Adrenal gland (tissue), 12 donors: ENCODE measurements around the gene RBM19. TPM values are rescaled to one million over a fixed set of nuclear protein-coding genes. Genes with fewer than 3 reads are reported as not detected.

Experiments
- DNase-seq, 7 donors: peaks; one replicate each; pipeline ENCODE4 v3.0.0-alpha.2; 2019 to 2020
- H3K27ac ChIP-seq, 5 donors: fragments of 200-600 bp; sonication (generic) in 4 of 5; 1 replicate in 3 of 5; 2 replicates in 2 of 5; pipeline versions ENCODE4 v1.5.1 to v1.8.0; 2016 to 2020; ENCODE audit warnings: mild to moderate bottlenecking in 1 of 5
- H3K27me3 ChIP-seq: fragments of 200-600 bp; 2 replicates; pipeline ENCODE4 v1.8.0; 2021
- H3K36me3 ChIP-seq, 2 donors: fragments of 200-600 bp; replicated peaks in 1 of 2; 1 replicate in 1 of 2; 2 replicates in 1 of 2; pipeline versions ENCODE4 v1.5.1 to v1.8.0; 2018 to 2022
- H3K4me1 ChIP-seq, 2 donors: fragments of 200-600 bp; replicated peaks in 1 of 2; 1 replicate in 1 of 2; 2 replicates in 1 of 2; pipeline versions ENCODE4 v1.5.1 to v1.8.0; 2018 to 2021
- H3K4me3 ChIP-seq, 4 donors: fragments of 200-600 bp; sonication (generic) in 3 of 4; one replicate each; pipeline ENCODE4 v1.5.1; 2016 to 2018
- H3K9me3 ChIP-seq, 3 donors: fragments of 200-600 bp; sonication (generic) in 1 of 3; replicated peaks in 1 of 3; 1 replicate in 2 of 3; 2 replicates in 1 of 3; pipeline versions ENCODE4 v1.5.1 to v1.8.0; 2016 to 2021
- POLR2A ChIP-seq, 2 donors: fragments of 450-650 bp; IDR thresholded peaks; one replicate each; pipeline ENCODE4 v1.6.1; 2017; ENCODE audit warnings: antibody characterized with exemption in 2 of 2, mild to moderate bottlenecking in 2 of 2, moderate library complexity in 1 of 2
- WGBS, 4 donors: extraction: QIAGEN DNeasy Blood & Tissue Kit in 2 of 4; methylation state at CpG; one replicate each; pipeline versions ENCODE4 v1.1.5 to v1.1.7; 2013 to 2017; 5-methylcytosine and 5-hydroxymethylcytosine counted together
- intact Hi-C, 2 donors: fragments of 100-400 bp; cut with DNase I; formaldehyde crosslinking; loops; one replicate each; pipeline versions ENCODE4 v1.14.1 to v1.15.0; 2022 to 2023
- polyA plus RNA-seq, 3 donors: library from polyadenylated mRNA; stranded (reverse); fragments of 200-250 nt in 2 of 3; fragments of 350-450 nt in 1 of 3; fragmentation: Illumina TruSeq in 1 of 3; extraction: RNeasy Lipid Tissue Mini Kit (QIAGEN cat#74804) in 1 of 3; gene quantifications; one replicate each; pipeline ENCODE4 v1.2.3, GENCODE V29; 2013 to 2014
- total RNA-seq, 9 donors: library from RNA; depleted of rRNA in 4 of 9; stranded (reverse); fragments of >200 nt in 4 of 9; fragments of 120-200 nt in 1 of 9; fragmentation: NEBNext Ultra II Directional in 1 of 9; extraction: Animal tissue kit (Norgen Biotek cat#: 25700) in 1 of 9; gene quantifications; one replicate each; pipeline versions ENCODE4 v1.1.0 to v1.2.4, GENCODE V29; 2013 to 2023
- TF ChIP-seq, protein P1 (sequence below), 6 experiments: fragments of 450-650 bp in 4 of 6; fragments of 200-600 bp in 2 of 6; sonication (generic) in 1 of 6; IDR thresholded peaks; 1 replicate in 5 of 6; 2 replicates in 1 of 6; pipeline versions ENCODE4 v1.5.1 to v1.8.0; 2016 to 2021; ENCODE audit warnings: antibody characterized with exemption in 6 of 6, mild to moderate bottlenecking in 2 of 6, moderate library complexity in 1 of 6
- donor health status: healthy with polysubstance abuse.
- donor health status: Bipolar disorder and iron deficiency.
- donor health status: DM: yes; HTN: yes; CAD: no.
- donor health status: DM: no; HTN: no; CAD: no.
- donor health status: DM: no; HTN: no; CAD: no.
- donor health status: DM: yes; HTN: yes; CAD: no.

RBM19 gene
- total and polyA plus RNA-seq, 12 donors, result 19.6 to 71.4 (median 33.1) TPM

DNA sequence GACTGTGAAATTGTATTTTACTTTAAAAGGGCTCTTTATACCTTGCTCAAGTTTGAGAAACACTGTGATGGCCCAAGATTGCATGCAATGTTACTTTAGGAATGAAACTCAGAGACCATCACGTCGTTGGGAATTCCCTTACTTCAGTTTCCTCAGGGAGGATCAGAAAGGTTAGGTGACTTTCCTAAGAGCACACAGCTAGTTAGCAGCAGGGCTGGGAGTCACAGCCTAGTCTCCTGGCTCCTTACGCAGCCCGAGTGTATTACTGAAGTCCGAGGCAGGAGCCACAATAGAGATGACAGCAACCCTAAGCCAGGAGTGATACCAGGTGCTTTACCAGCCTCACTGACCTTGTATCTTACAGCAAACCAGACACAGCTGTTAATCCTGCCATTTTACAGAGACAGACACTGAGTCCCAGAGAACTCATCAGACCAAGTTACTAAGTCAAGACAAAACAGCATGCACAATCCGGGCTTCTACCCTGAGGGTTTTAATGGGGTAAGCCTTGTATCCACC, 67.0 kb downstream of the RBM19 start:
- Histone ChIP-seq H3K27me3 (no peaks in the 10 kb centered on the region), H3K36me3 (no peaks in the 10 kb centered on the region), H3K9me3 (no peaks in the 10 kb centered on the region), H3K4me3 (no peak overlapping the region), H3K27ac (no peak overlapping the region), H3K4me1 (no peaks in the 10 kb centered on the region)
- TF ChIP-seq, protein P1, sequence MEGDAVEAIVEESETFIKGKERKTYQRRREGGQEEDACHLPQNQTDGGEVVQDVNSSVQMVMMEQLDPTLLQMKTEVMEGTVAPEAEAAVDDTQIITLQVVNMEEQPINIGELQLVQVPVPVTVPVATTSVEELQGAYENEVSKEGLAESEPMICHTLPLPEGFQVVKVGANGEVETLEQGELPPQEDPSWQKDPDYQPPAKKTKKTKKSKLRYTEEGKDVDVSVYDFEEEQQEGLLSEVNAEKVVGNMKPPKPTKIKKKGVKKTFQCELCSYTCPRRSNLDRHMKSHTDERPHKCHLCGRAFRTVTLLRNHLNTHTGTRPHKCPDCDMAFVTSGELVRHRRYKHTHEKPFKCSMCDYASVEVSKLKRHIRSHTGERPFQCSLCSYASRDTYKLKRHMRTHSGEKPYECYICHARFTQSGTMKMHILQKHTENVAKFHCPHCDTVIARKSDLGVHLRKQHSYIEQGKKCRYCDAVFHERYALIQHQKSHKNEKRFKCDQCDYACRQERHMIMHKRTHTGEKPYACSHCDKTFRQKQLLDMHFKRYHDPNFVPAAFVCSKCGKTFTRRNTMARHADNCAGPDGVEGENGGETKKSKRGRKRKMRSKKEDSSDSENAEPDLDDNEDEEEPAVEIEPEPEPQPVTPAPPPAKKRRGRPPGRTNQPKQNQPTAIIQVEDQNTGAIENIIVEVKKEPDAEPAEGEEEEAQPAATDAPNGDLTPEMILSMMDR (IDR thresholded peaks at IDR 0.05), result no peak
- no peak for TF ChIP-seq POLR2A (IDR thresholded peaks at IDR 0.05)
- DNase-seq, result no peak
- intact Hi-C loops, result no loop called here
- 86 to 95% (median 92%) methylated on average over 6 of the region's 6 CpGs for WGBS, 4 donors

DNA sequence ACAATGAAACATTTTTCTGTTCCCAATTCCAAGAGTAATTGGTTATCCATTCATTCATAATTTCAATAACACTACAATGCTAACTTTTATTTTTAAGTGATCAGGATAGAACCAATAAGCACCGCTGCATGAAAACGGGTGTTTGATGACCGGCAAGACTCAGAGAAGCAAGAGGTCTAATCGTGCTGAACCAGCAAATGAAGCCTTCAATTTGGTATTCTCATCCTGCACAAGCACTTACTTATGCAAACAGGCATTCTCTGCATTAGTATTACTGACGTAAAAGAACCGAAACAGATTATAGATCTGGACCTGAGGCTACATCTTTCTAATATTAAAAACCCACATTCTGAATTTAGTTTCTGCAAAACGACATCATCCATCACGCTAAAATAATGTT, 67.7 kb downstream of the RBM19 start:
- H3K36me3 ChIP-seq, result no peaks in the 10 kb centered on the region
- intact Hi-C loops, result no loop called here
- H3K4me3 ChIP-seq, result no peak overlapping the region
- TF ChIP-seq, protein P1 (IDR thresholded peaks at IDR 0.05), result no peak
- TF ChIP-seq POLR2A (IDR thresholded peaks at IDR 0.05), result no peak
- H3K27me3 ChIP-seq, result no peaks in the 10 kb centered on the region
- WGBS, 4 donors, result 89 to 96% (median 93%) methylated on average over 8 of the region's 8 CpGs
- DNase-seq, result no peak
- H3K9me3 ChIP-seq, result no peaks in the 10 kb centered on the region
- H3K27ac ChIP-seq, result no peak overlapping the region
- H3K4me1 ChIP-seq, result no peaks in the 10 kb centered on the region

DNA sequence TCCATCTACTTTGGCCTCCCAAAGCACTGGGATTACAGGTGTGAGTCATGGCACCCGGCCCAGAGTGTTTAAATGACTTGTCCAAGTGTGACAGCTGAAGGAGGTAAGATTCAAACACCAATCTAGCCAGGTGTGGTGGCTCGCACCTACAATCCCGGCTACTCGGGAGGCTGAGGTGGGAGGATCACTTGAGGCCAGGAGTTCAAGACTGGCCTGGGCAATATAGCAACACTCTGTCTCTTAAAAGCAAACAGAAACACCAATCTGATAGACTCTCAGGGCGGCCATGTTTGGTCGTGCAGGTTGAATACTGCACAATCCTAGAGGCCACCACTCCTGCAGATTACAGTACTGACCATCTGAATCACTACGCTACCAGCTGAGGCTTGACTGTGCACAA, 68.7 kb downstream of the RBM19 start:
- DNase-seq, result no peak
- Histone ChIP-seq H3K27me3 (no peaks in the 10 kb centered on the region), H3K4me3 (no peak overlapping the region), H3K4me1 (no peaks in the 10 kb centered on the region), H3K36me3 (no peaks in the 10 kb centered on the region), H3K27ac (no peak overlapping the region), H3K9me3 (no peaks in the 10 kb centered on the region)
- TF ChIP-seq, protein P1 (IDR thresholded peaks at IDR 0.05), result no peak
- WGBS, 4 donors, result 94 to 97% (median 96%) methylated on average over 4 to 7 of the region's 7 CpGs
- intact Hi-C loops, result no loop called here

DNA sequence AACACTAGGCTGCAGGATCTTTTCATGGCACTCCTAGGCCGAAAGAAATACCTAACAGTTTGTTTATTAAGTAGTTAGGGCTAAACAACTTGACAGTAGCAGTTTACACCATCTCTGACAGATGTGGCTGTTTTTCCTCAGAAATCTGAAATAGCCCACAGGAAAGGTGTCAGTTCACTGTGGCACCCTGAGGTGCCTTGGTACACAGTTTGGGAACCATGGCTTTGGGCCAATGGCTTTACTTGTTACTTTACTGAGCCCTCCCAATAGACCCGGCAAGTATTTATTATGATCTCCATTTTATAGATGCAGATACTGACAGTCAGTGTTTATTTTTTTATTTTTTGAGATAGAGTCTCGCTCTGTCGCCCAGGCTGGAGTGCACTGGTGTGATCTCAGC, 69.3 kb downstream of the RBM19 start:
- no peaks in the 10 kb centered on the region for H3K9me3 ChIP-seq
- no peak overlapping the region for H3K4me3 ChIP-seq
- H3K36me3 ChIP-seq, result no peaks in the 10 kb centered on the region
- H3K27me3 ChIP-seq, result no peaks in the 10 kb centered on the region
- WGBS, 4 donors, result 95 to 100% (median 97%) methylated on average over 4 of the region's 4 CpGs
- TF ChIP-seq, protein P1 (IDR thresholded peaks at IDR 0.05), result no peak
- no peak for TF ChIP-seq POLR2A (IDR thresholded peaks at IDR 0.05)
- no peak for DNase-seq
- H3K27ac ChIP-seq, result no peak overlapping the region
- intact Hi-C loops, result no loop called here
- no peaks in the 10 kb centered on the region for H3K4me1 ChIP-seq
